ENCODE results near the gene PDE1A. TPM values are rescaled to one million over a fixed set of nuclear protein-coding genes. Genes with fewer than 3 reads are reported as not detected.
"Not testable (repeated sequence)": the region's sequence is repeated elsewhere in the genome, so short reads cannot be mapped to it uniquely, and the experiment has no call there.

PDE1A gene
- total and polyA plus RNA-seq, 4 donors: 1.0 to 11.8 (median 3.6) TPM

GRCh38 chr2:182283512-182283911, 143.3 kb downstream of the PDE1A start:
- DNase-seq: no peak
- Histone ChIP-seq H3K4me3 (no peak overlapping the region), H3K9me3 (ENCODE audit: control insufficient read depth in 4 of 4, insufficient read depth in 3 of 4, low read length in 3 of 4) (no peaks in the 10 kb centered on the region), H3K27me3 (ENCODE audit: control insufficient read depth in 3 of 3, insufficient read depth in 3 of 3, low read length in 2 of 3) (no peaks in the 10 kb centered on the region), H3K9ac (ENCODE audit: insufficient read depth in 1 of 2, low read length in 2 of 2) (no peak overlapping the region), H3K27ac (ENCODE audit: low read depth in 1 of 2, low read length in 1 of 2) (no peak overlapping the region), H3K4me1 (ENCODE audit: control insufficient read depth in 5 of 5, insufficient read depth in 5 of 5, low read length in 5 of 5) (no peaks in the 10 kb centered on the region), H3K36me3 (ENCODE audit: control insufficient read depth in 4 of 4, insufficient read depth in 4 of 4, low read length in 4 of 4) (no peaks in the 10 kb centered on the region)
- no peak for ATAC-seq (ENCODE audit: insufficient read depth, low FRiP score)
- 85 to 87% methylated on average over 3 of the region's 3 CpGs for whole genome bisulfite sequencing, 2 donors
- TF ChIP-seq CTCF (IDR thresholded peaks at IDR 0.05; ENCODE audit: control extremely low read depth, extremely low read depth): no peak

- DNase-seq: no peak
- TF ChIP-seq CTCF (IDR thresholded peaks at IDR 0.05; ENCODE audit: control extremely low read depth, extremely low read depth): no peak
- Histone ChIP-seq H3K4me1 (ENCODE audit: control insufficient read depth in 5 of 5, insufficient read depth in 5 of 5, low read length in 5 of 5) (no peaks in the 10 kb centered on the region), H3K9ac (ENCODE audit: insufficient read depth in 1 of 2, low read length in 2 of 2) (no peak overlapping the region), H3K27me3 (ENCODE audit: control insufficient read depth in 3 of 3, insufficient read depth in 3 of 3, low read length in 2 of 3) (no peaks in the 10 kb centered on the region), H3K4me3 (no peak overlapping the region), H3K36me3 (ENCODE audit: control insufficient read depth in 4 of 4, insufficient read depth in 4 of 4, low read length in 4 of 4) (peaks cover 0 to 2% (median 0%) of the 10 kb centered on the region in 4 donors), H3K9me3 (ENCODE audit: control insufficient read depth in 4 of 4, insufficient read depth in 3 of 4, low read length in 3 of 4) (peaks cover 0 to 12% (median 3%) of the 10 kb centered on the region in 4 donors), H3K27ac (ENCODE audit: low read depth in 1 of 2, low read length in 1 of 2) (no peak overlapping the region)
- 65 to 82% methylated on average over 3 of the region's 3 CpGs for WGBS, 2 donors
- ATAC-seq (ENCODE audit: insufficient read depth, low FRiP score): no peak
These were observed 145.6 kb downstream of the PDE1A start for GRCh38 chr2:182281276-182281675.

DNA sequence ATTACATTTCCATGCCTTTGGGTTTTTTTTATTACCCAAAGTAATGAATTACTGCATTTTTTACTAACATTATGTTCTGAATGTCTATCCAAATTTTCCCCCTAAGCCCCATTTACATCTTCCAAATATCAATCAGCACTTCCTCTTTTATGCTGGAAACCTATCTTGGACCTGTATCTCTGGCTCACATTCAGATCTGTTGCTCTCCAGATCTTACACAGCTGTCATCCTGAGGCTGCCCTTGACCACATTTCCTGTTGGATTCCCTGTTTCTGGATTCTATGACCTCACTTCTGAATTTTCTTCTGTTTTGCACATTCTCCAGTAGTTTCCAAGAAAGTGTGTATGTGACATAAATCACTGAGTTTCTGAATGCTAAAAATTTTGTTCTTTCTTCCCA, 146.7 kb downstream of the PDE1A start:
- DNase-seq (peak in 1 of 3 donors; percentile 0), ATAC-seq (ENCODE audit: insufficient read depth, low FRiP score) (no peak)
- no peak overlapping the region for H3K9ac ChIP-seq (ENCODE audit: insufficient read depth in 1 of 2, low read length in 2 of 2)
- H3K27ac ChIP-seq (ENCODE audit: low read depth in 1 of 2, low read length in 1 of 2): no peak overlapping the region
- no peaks in the 10 kb centered on the region for H3K4me1 ChIP-seq (ENCODE audit: control insufficient read depth in 5 of 5, insufficient read depth in 5 of 5, low read length in 5 of 5)
- no peak for TF ChIP-seq CTCF (IDR thresholded peaks at IDR 0.05; ENCODE audit: control extremely low read depth, extremely low read depth)
- no peak overlapping the region for H3K4me3 ChIP-seq
- H3K9me3 ChIP-seq (ENCODE audit: control insufficient read depth in 4 of 4, insufficient read depth in 3 of 4, low read length in 3 of 4): peaks cover 0 to 12% (median 3%) of the 10 kb centered on the region in 4 donors
- peaks cover 0 to 2% (median 0%) of the 10 kb centered on the region in 4 donors for H3K36me3 ChIP-seq (ENCODE audit: control insufficient read depth in 4 of 4, insufficient read depth in 4 of 4, low read length in 4 of 4)
- no peaks in the 10 kb centered on the region for H3K27me3 ChIP-seq (ENCODE audit: control insufficient read depth in 3 of 3, insufficient read depth in 3 of 3, low read length in 2 of 3)

- WGBS, 2 donors: 81 to 83% methylated on average over 6 of the region's 6 CpGs
- not testable (repeated sequence) for DNase-seq
- H3K9me3 ChIP-seq (ENCODE audit: control insufficient read depth in 4 of 4, insufficient read depth in 3 of 4, low read length in 3 of 4): peaks cover 0 to 14% (median 3%) of the 10 kb centered on the region in 4 donors
These were observed 150.2 kb downstream of the PDE1A start for GRCh38 chr2:182276662-182277061.

More at GRCh38 chr2:182276662-182277061, 150.2 kb downstream of the PDE1A start:
- not testable (repeated sequence) for H3K9ac ChIP-seq (ENCODE audit: insufficient read depth in 1 of 2, low read length in 2 of 2); H3K4me1 ChIP-seq (ENCODE audit: control insufficient read depth in 5 of 5, insufficient read depth in 5 of 5, low read length in 5 of 5); ATAC-seq (ENCODE audit: insufficient read depth, low FRiP score); H3K27me3 ChIP-seq (ENCODE audit: control insufficient read depth in 3 of 3, insufficient read depth in 3 of 3, low read length in 2 of 3); H3K27ac ChIP-seq (ENCODE audit: low read depth in 1 of 2, low read length in 1 of 2); H3K4me3 ChIP-seq; H3K36me3 ChIP-seq (ENCODE audit: control insufficient read depth in 4 of 4, insufficient read depth in 4 of 4, low read length in 4 of 4)

Data from lung (tissue), 12 donors.